GM18909 (cell line): ENCODE results near the gene GRIN2C.

ENCODE experiments used
- ATAC-seq: cut with Tn5 transposase; IDR thresholded peaks from one replicate; pipeline ENCODE4 v1.9.1; 2021; ENCODE audit warnings: mild to moderate bottlenecking; ENCODE audit not compliant: unreplicated experiment, poor library complexity

GRIN2C gene

DNA sequence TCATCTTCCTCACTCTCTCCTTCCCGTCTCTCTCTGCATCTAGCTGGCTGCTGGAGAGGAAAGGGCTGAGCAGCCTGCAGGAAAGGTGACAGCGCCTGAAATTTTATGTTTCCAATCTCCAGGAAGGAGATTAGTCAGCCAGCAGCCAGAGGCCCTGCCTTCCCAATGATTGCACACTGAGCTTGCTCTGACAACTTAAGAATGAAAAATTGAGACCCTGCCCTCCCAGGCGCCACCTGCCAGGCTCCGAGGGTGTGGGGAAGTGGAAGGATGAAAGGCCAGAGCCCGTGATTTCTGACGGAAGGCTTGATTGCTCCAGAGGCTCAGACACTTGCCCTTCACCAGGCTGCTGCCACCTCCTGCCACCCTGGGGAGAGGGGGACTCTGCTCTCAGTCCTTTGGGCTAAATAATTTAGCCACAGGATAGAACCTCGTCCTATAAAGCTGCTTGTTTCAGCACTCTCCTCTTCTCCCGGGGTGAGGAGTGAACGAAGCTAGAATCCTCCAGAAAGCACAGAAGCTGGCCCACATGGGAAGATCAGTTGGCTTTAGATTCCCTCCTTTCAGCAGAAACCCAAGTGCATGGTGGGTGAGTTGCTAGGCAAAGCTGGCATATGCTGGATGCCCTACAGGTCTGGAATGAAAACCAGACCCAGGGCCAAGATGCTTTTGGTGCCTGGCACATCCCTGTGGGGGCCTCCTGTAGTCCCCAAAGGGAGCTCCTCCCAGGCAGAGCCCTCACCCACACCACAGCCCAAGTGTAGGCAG is 33.5 kb downstream of the GRIN2C start:
- ATAC-seq: no peak

DNA sequence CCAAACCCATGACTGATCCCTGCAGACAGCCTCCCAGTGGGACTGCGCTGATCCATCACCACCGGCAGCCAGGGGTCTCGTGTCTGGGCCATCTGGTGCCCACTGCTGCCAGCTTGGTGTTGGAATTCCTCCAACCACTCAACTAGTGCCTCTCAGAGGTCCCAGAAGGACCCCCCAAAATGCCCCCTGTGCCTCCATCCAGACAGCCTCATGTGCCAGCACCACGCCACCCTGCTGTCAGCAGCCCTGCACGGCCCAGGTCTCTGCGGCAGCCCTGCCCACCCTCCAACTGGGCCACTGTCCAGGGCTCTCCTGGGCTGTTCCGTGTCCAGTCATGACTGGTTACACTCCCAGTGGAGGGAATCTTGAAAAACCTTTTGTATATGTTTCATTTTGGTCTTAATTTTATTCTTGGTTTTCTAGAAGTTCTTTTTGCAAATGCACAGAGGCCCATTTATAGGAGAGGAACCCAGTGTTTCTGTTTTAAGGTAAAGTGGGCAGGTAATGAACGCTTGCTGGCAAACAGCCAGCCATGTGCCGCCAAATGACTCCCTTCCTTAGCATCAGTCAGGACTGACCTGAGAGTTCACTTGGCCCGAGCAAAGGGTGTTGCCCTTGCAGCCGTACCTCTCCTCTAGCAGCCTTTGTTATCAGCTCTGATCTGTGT is 34.6 kb downstream of the GRIN2C start:
- no peak for ATAC-seq

DNA sequence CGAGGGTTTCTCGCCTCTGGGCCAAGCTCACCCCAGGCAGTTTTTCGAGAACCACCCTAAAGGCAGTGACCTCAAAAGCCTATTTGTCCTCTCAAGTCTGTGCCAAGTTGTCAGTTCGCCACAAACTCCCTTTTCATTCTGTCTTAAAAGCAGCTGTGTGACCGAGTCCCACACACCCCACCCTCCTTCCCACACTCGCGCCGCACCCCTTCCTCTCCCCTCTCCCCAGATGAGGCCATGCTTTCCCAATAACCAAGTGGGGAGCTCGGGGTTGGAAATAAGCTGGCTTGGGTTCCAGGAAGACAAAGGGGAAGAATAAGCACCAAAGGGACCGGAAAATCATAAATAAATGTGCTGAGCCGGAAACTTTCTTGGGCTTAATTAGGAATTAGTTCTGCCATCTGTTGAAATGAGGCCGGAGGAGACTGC is 36.7 kb downstream of the GRIN2C start:
- no peak for ATAC-seq

DNA sequence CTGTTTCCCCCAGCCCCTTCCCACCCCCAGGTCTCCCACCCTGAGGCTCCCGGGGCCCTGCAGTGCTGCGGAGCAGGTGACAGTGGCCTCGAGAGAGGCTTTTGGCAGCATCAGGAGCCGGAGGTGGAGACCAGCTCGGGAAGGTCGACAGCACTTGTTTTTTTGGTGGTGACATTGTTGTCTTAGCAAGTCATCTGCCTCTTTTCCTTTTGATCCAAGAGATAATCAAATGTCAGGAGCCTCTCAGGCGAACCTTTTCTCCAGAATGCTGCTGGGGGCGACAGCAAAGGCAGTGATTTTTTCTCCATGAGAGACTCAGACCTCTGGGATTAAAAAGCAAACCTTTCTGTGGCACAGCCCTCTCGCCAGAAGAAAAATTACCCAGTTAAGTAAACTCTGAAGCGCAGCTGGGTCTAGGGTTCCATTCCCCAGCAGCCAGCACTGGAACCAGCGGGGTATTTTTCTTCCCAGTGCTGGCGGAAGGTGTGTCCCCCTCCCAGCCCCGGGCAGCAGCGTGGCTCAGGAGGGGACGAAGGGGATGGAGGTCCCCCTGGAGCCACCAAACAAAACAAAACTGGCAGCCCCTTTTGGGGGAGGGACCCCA is 37.2 kb downstream of the GRIN2C start:
- no peak for ATAC-seq

DNA sequence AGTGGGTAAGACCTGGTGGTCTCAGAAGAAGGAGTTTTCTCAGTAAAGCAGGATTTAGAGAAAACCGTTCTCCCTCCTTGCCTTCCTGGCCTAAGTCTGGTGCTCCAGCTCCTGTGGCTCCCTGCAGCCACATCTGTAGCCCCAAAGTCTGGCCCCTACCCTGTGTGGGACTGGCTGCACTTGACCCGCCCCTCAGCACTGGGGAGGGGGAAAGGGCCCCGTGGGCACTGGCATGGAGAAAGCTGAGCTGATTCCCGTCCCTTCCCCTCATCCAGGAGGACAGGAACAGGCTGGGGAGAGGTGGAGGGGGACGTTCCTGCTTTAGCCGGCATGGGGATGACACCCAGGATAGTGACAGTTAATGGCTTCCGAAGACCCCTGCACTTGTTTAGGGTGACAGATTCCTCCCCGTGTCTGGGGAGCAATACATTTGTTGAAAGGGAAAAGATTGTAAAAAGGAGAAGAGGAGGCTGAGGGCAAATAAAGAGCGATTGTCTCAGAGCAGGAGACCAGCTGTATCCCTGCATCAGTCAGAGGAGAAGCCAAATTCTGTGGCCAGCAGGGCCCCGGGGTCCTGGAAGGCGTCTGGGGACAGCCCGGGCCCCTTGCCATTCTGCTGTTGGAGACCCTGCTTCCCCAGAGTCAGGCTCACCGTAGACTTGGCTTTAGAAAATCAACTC is 37.9 kb downstream of the GRIN2C start:
- ATAC-seq: no peak

DNA sequence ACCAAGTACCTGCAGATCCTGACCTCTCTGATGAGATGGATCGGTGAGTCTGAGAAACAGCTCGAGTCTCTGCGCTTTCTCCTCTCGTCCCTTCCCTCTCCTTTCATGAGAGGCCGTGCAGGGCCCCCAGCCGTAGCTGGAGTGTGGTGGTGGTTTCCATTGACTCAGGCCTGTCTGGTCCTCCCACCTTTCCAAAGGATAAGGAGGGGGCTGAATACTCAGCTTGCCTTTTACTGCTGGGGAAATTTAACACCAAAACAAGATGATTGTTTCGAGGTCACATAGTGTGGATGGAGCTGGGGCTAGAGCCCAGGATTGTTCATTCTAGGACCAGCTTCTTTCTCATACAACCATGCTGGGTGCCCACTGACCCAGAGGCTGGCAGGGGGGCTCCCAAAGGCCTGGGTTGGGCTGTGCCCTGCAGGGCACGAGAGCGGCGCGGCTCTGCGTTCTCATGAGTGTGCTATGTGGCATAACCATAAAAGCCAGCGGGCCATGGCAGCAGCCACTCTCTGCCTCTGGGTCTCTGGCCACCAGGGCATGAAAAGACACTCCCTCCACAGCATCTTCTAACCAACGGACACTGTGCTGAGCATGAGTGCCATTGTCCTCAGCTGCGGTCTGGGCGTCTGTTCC is 39.8 kb downstream of the GRIN2C start:
- ATAC-seq: no peak

DNA sequence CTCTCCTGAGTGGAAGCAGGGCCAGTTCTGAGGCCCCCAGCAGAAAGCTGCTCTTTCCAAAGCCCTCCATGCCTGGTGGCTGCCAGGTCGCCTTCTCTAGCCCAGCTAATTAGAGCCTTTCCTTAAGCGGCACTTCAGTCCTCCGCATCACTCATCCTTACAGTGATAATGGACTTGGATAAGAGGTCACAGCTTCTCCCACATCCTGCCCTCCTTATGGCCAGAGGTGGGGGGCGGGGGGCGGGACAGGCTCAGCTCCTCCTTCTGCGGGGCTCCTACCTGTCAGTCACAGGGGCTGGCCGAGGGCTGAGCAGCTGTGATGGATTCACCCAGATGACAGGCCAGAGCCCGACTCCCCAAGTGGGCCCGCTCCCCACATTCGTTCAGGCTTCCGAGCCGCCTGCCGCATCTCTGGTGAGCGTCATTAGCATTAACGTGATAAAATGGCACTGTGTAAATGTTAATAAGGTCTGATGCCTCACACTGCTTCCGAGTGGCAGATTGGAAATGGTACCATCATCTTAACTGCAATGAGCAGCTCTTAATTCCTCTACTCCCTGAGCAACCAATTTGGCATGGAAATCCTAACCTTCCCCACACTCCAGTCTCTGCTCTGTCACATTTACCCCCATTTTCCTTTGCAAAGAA is 41.3 kb downstream of the GRIN2C start:
- no peak for ATAC-seq

DNA sequence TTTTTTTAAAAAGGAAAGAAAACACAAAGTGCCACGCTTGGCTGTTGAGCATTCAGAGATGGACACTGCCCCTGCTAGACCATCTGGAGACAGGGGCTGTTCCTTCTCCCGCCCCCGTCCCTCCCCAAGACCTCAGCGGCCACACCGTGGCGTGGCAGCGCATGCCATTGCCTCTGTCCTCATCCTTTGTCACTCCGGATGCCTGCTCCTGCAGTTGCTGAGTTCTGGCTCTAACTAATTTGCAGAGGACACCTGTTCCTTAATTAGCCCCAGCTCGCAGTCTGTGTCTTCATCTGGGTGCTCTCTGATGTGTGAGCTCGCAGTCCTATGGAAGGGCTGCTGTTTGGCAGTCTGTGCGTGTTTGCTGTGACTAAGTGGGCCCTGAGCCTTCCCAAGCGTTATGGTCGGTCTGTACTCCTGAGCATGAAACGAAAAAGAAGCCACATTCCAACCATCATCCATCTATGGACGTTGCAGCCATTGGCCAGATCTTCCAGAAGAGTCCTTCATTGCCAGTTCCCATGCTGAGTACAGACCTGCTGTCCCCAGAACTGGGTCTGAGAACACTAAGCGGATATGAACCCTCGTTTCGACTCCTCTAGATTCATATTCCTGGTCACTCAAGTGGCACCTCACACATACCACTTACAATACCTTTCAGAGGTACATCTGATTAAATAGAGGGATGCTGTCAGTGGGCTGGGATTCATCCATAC is 42.6 kb downstream of the GRIN2C start:
- ATAC-seq: no peak

DNA sequence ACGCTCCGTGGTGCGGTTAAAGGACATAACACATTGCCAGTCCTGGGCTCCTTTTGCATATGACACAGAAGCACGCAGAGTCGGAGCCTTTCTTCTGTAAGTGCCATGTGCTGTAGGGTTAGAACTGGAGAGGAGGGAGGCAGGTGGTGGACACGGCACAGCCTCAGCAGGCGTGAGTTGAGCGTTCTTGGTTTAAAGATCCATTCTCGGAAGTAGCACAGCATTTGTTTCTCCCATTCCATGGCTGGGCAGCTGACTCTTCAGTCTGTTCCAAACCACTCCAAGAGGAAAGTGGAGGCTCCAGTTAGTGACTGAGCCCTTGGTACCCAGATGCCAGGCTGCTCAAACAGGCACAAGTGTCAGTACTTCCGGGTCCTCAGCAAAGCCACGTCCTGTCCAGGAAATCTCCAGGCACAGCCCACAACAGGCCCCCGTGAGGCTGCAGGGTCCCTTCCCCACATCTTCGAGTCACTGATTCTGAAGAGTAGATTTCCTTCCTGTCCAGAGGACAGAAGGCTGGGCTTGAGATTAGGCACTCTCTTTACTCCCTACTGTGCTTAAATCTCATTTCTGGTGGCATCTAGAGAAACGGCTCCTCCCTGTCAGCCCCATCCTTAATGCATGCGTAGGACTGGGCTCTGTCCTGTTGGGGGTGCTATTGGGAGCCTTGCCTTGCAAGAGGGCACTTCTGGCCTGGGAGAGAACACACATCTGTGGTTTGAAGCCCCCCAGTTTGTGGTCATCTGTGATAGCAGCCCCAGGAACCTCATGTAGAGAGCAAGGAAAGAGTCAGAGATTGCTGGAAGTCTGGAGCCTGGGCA is 43.9 kb downstream of the GRIN2C start:
- no peak for ATAC-seq

DNA sequence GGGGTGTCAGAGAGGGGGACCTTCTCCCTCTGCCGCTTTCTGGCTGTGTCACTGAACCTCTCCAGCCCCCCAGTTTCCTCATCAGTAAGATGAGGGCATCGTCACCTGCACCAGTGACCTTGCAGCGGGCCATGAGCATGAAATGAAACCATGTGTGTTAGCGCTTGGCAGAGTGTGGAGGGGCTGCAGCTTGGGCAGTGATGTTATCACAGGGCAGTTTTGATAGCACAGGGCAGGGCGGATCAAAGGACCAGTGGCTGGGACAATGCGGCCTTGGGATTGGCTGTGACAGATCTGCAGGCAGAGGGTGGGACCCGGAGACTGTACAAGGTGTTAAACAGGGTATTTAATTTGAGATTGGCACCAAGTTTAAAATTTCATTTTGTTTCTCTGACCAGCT is 44.6 kb downstream of the GRIN2C start:
- ATAC-seq: no peak

DNA sequence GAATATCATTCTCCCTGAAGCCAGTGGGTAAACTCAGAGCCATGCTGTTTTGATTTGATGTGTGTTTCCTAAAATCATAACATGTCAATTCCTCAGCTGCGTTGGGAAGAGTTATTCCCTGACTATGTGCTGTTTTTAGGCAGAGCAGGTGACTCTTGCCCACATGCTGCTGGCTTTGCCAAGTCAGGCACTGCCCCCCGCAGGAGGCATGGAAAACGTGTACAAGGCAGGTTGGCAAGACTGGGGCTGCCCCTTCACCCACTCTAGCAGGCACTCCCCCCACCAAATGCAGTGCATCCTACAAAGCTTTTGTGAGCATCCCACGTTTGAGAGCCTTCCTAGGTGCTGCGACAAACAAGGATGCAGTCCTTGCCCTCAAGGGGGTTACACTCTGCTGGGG is 45.2 kb downstream of the GRIN2C start:
- no peak for ATAC-seq

DNA sequence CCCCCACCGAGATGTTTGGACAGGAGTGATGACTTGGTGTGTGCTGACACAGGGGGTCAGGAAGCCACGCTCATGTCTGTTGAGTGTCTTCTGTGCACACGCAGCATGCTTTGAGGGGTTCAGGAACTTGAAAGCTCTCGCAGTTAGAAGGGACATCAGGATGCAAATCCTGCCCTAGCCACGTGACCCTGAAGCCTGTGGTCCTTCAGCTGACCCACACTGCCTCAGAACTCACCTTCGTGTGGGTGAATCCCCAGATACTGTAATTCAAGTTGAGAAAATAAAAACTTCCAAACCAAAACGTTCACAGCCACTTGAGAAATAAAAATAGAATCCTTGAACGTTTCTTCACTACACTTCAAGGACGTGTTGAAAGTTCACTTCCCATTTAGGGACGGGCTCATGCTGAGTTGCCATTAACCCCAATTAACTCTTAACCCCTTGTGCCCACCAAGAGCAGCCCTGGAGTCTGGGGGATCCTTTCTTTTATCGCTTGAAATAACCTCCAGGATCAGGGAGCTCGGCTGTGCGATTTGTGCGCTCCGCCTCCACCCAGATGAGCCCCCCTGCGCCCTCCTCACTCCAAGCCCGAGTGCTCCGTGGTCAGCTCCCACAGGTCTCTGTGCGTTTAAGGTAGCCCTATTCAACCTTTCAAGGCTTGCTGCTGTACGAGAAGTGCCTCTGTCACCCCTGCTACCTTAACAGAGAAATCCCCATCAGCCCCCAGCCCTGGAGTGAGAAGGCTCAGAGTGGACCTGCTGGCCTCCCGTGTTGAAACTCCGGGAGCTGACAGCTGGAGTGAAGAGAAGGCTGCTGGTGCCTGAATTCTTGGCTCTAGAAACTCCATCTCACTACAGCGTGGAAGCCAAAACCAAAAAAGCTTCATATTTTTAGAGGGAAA is 47.3 kb downstream of the GRIN2C start:
- no peak for ATAC-seq

DNA sequence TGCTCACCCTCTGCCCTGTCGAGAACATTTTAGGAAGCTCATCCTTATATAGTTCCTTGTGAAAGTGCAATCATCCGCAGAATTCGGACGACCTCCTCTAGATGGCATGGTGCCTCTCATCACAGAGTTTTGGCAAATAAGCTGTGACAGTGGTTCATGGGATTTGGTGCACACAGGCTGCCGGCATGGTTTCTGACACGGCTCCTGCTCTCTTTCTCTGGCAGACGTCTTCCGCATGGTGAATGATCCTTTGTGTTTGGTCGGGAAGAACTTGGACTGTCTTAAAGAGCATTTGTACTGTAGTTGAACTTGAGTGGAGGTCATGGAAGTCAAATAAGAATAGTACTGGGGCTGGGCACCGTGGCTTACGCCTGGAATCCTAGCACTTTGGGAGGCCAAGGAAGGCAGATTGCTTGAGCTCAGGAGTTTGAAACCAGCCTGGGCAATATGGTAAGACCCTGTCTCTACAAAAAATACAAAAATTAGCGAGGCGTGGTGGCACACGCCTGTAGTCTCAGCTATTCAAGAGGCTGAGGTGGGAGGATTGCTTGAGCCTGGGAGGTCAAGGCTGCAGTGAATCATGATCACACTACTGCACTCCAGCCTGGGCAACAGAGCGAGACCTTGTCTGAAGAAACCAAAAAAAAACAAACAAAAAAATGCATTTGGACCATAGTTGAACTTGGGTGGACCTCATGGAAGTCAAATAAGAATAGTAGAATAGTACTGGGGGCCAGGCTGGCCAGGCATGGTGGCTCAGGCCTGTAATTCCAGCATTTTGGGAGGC is 48.8 kb downstream of the GRIN2C start:
- no peak for ATAC-seq

DNA sequence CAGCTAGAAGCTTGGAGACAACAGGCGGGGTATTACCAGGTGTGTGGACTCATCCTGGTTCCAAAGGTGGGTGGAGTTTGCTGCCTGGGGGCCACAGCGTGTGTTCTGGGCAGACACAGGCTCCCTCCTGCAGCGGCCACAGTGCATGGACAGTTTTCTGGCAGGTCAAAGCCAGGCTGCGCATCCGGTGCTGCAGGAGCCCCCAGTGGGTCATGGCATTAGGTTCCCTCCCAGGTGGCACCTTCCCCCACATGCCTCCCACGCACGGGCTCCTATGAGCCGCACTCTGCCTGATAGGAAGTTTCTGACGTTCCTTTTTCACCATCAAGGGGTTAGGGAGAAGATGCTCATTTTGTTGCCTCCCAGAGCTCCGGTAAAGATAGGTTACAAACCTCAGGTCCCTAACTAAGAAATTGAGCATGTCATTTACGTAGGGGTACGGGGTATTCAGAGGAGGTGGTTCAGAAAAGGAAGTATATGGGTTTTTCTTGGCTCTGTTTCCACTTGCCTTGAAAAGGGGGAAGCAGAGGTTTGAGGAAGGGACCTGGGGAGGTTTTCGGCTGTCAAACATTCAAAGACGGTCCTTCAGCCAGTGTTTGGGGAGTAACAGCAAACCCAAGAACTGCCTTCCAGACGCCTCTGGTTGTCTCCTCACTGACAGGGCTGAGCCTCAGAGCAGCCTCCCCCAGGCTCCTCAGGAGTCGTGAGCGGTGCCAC is 50.8 kb downstream of the GRIN2C start:
- ATAC-seq: no peak

DNA sequence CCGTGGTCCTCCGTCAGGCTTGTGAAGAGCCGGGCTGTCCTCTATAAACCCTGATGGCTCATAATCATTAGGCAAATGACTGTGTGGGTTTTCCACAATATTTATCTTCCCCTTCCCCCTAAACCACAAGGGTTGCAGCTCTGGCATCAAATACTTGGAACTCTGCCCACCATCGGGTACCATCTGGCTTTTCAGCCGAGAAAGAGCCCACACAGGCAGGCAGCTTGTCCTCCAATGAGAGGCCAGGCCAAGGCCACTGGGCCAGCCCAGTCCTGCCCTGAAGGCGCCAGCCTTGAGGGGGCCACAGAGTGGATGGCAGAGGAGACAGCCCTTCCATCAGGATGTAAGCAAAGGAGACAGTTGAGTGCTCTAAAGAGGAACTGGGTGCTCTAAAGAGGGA is 51.8 kb downstream of the GRIN2C start:
- no peak for ATAC-seq

DNA sequence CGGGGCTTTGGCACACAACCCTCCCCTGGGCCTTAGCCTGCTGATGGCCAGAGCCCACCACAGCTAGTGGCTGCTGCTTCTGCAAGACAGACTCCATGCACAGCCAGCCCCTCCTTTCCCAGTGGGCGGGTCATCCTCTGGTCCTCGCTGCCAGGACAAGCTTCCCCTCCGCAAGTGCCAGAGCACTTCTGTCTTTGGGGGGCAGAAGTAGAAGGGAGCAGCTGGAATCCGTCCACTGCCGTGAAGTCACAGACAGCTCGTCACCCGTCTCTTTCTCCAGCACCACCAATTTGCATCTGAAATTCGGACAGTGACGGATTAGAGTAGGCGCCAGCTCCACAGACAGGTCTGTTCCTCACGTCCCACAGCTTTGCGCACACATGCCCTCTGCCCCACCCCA is 52.2 kb downstream of the GRIN2C start:
- no peak for ATAC-seq
